Measurements from ENCODE around the gene CDNF. TPM values are rescaled to one million over a fixed set of nuclear protein-coding genes. Genes with fewer than 3 reads are reported as not detected.
A peak's percentile ranks its signal among the peaks of the same experiment; 100 is the strongest.

Gene CDNF
- total and polyA plus RNA-seq, 10 of the 15 experiments (the other 5 are each of a cell fraction or from before 2014, with no cell fraction given): 0.08 to 1.9 (median 0.77) TPM

DNA sequence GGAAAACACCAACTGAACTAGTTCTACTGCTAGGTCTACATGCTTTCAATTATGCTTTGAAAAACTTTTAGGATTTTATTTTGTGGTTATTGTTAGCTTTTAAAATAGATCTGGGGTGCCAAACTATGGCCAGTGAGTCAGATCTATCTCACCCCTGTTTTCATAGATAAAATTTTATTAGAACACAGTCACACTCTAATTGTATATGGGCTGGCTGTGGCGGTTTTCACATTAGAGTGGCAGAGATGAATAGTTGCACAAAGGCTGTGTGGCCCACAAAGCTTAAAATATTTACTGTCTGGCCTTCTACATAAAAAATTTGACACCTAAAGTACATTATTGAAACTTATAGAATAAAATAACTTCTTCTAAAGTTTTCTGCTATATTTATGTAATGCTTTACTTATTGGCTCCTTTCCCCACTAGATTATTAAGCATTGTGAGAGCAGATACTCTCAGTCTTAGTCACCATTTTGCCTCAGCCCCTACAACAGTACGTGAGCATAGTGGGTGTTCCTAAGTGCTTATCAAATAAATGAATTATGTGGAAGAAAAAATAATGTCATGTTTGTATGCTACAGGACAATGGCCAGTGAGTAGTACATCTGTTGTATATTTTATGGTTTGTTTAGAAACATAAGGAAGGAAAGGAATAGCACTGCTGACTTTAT, 35.4 kb upstream of the CDNF start:
- BruUV-seq (replicated peaks): no TSS peak
- FAIRE-seq (peak; percentile 68), DNase-seq (ENCODE audit: low read depth, low spot score) (no peak), ATAC-seq (peak; percentile 76)
- H3K9me3 ChIP-seq (replicated peaks; ENCODE audit: control insufficient read depth, insufficient read depth, low read length): no peaks in the 10 kb centered on the region
- H3K9ac ChIP-seq (ENCODE audit: control insufficient read depth, insufficient read depth, low read length): no peak overlapping the region
- ChIA-PET POLR2A (interaction anchor here (0.6 to 2.2 kb wide), 3 partner anchors 35 to 284 kb away, joined by 3 to 6 read pairs (median 5); partner anchors contain the start of genes CDNF, DCLRE1C, HSPA14 and MSANTD7), SMC1A (ENCODE audit: uncharacterized antibody, unreplicated experiment) (interaction anchor here (0.9 to 2.6 kb wide), 7 partner anchors 10 to 263 kb away, joined by 3 to 14 read pairs (median 4); partner anchors contain the start of genes CDNF, HSPA14 and MSANTD7), CTCF (interaction anchor here (1.4 to 1.7 kb wide), 4 partner anchors 50 to 336 kb away, joined by 3 to 5 read pairs (median 4); partner anchors contain the start of gene DCLRE1C), RAD21 (ENCODE audit: unreplicated experiment) (interaction anchor here (0.6 to 1.5 kb wide), 2 partner anchors 36 to 78 kb away, joined by 3 to 8 read pairs; partner anchors contain the start of genes CDNF, HSPA14 and MSANTD7)
- no peak overlapping the region for H2AFZ ChIP-seq (ENCODE audit: control insufficient read depth, low read depth, low read length)
- no peaks in the 10 kb centered on the region for H3K27me3 ChIP-seq (replicated peaks in 1 of 2; ENCODE audit: control insufficient read depth in 2 of 2, insufficient read depth in 2 of 2, low read length in 1 of 2)
- peaks cover 3% of the 10 kb centered on the region for H3K4me1 ChIP-seq (ENCODE audit: control insufficient read depth, insufficient read depth, low read length)
- no peak overlapping the region for H3K4me3 ChIP-seq
- H3K27ac ChIP-seq (ENCODE audit: control insufficient read depth, insufficient read depth): peak overlapping the region; percentile 44; the same call in 1 of the 2 replicates
- peaks cover 19% of the 10 kb centered on the region for H3K79me2 ChIP-seq (ENCODE audit: control insufficient read depth, insufficient read depth, low read length)
- H3K36me3 ChIP-seq (ENCODE audit: control insufficient read depth in 2 of 2, insufficient read depth in 2 of 2, low read length in 1 of 2): peaks cover 0 to 8% of the 10 kb centered on the region in 2 experiments; a peak in 1 of 4 replicates
- in situ Hi-C loops (cut with MboI) (no loop called here), intact Hi-C loops (cut with micrococcal nuclease; ENCODE audit: unreplicated experiment) (no loop called here)
- H4K20me1 ChIP-seq (ENCODE audit: control insufficient read depth, insufficient read depth): no peaks in the 10 kb centered on the region
- peak overlapping the region; percentile 4; the same call in 1 of the 2 replicates for H3K4me2 ChIP-seq (ENCODE audit: control insufficient read depth, insufficient read depth)
- 50% methylated on average over 2 of the region's 2 CpGs for WGBS (ENCODE audit: insufficient coverage, insufficient replicate concordance, low lambda C conversion rate, missing lambda C conversion rate)
- TF ChIP-seq IRF4 (IDR thresholded peaks at IDR 0.05; ENCODE audit: low read depth, low read length): peak; percentile 72; the same call in 1 of the 2 replicates
- no peak for TF ChIP-seq EP300 (IDR thresholded peaks at IDR 0.05; ENCODE audit: borderline replicate concordance in 1 of 2, control insufficient read depth in 1 of 2, low read depth in 2 of 2, low read length in 2 of 2)
- TF ChIP-seq CEBPB (IDR thresholded peaks at IDR 0.05; ENCODE audit: borderline replicate concordance in 1 of 2, low read depth in 2 of 2, low read length in 2 of 2): no peak
- peak; percentile 68; the same call in 1 of the 2 replicates for TF ChIP-seq MTA2 (IDR thresholded peaks at IDR 0.05; ENCODE audit: low read depth)
- no peak for TF ChIP-seq CHD1 (IDR thresholded peaks at IDR 0.05; ENCODE audit: low read depth, low read length)
- no peak for TF ChIP-seq GABPA (IDR thresholded peaks at IDR 0.05; ENCODE audit: low read depth)
- peak; percentile 39; the same call in 1 of the 2 replicates for TF ChIP-seq ATF7 (IDR thresholded peaks at IDR 0.05; ENCODE audit: low read depth)
- TF ChIP-seq, protein P1, sequence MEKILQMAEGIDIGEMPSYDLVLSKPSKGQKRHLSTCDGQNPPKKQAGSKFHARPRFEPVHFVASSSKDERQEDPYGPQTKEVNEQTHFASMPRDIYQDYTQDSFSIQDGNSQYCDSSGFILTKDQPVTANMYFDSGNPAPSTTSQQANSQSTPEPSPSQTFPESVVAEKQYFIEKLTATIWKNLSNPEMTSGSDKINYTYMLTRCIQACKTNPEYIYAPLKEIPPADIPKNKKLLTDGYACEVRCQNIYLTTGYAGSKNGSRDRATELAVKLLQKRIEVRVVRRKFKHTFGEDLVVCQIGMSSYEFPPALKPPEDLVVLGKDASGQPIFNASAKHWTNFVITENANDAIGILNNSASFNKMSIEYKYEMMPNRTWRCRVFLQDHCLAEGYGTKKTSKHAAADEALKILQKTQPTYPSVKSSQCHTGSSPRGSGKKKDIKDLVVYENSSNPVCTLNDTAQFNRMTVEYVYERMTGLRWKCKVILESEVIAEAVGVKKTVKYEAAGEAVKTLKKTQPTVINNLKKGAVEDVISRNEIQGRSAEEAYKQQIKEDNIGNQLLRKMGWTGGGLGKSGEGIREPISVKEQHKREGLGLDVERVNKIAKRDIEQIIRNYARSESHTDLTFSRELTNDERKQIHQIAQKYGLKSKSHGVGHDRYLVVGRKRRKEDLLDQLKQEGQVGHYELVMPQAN (conservative IDR thresholded peaks at IDR 0.05): no peak
- no peak for TF ChIP-seq SRF (IDR thresholded peaks at IDR 0.05; ENCODE audit: low read depth in 2 of 2, low read length in 2 of 2)
- no peak for TF ChIP-seq NBN (IDR thresholded peaks at IDR 0.05)
- no peak for TF ChIP-seq TCF12 (IDR thresholded peaks at IDR 0.05; ENCODE audit: low read depth, low read length)
- TF ChIP-seq RAD51 (IDR thresholded peaks at IDR 0.05): no peak
- no peak for TF ChIP-seq E2F8 (IDR thresholded peaks at IDR 0.05; ENCODE audit: low read depth, partially characterized antibody)
- TF ChIP-seq CBX5 (IDR thresholded peaks at IDR 0.05; ENCODE audit: low read depth): no peak
- no peak for TF ChIP-seq MLLT1 (IDR thresholded peaks at IDR 0.05)
- no peak for TF ChIP-seq IKZF1 (conservative IDR thresholded peaks at IDR 0.05)
- TF ChIP-seq MYB (IDR thresholded peaks at IDR 0.05; ENCODE audit: borderline replicate concordance, low read depth, low read length): no peak
